ENCODE data around the gene VSTM4. TPM values are rescaled to one million over a fixed set of nuclear protein-coding genes. Genes with fewer than 3 reads are reported as not detected.
A peak's percentile ranks its signal among the peaks of the same experiment; 100 is the strongest.

VSTM4 gene
- total RNA-seq, 3 donors from 2014 or later: 8.5 to 17.3 (median 9.5) TPM

DNA sequence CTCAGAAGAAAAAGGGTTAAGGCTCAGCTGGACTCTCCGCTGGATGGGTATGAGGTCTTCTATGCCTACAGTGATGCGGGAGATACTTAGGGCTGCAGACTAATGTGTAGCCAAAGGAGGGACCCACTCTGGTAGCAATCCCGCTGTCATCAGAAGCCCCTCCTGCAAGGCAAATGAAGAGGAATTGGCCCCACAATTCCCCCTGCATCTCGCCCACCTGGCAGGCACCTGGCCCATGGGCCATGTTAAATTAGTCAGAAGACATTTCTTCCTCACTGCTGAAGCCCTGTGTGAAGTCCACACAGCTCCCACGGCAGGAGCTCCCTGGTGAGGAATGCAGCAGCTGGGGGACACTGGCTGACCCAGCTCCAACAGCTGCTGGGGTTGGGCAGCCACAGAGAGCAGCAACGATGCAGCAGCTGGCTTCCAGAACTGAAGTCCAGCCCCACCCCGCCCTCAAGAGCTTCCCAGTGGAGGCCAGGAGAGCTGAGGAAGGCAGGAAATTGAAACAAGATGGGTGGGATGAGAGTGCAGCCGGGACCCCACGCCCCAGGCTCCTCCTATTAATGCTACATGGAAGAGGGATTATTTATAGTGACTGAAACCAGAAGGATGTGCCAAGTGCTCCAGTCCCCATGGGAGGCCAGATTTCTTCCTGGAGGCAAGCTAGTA is 5.5 kb downstream of the VSTM4 start:
- Histone ChIP-seq H3K9me3 (no peaks in the 10 kb centered on the region), H3K27me3 (no peaks in the 10 kb centered on the region), H3K4me3 (peak overlapping the region in 1 of 3 donors; percentile 19), H3K4me1 (peaks cover 0 to 10% of the 10 kb centered on the region in 2 donors), H3K36me3 (no peaks in the 10 kb centered on the region), H3K27ac (peak overlapping the region in 1 of 2 donors; percentile 19)
- intact Hi-C loops (cut with DNase I; ENCODE audit: low total_unique reads): no loop called here
- no peak for DNase-seq (ENCODE audit: low spot score in 2 of 2)
- TF ChIP-seq POLR2A (IDR thresholded peaks at IDR 0.05) (no peak), POLR2AphosphoS5 (IDR thresholded peaks at IDR 0.05) (no peak)
- TF ChIP-seq, protein P1, sequence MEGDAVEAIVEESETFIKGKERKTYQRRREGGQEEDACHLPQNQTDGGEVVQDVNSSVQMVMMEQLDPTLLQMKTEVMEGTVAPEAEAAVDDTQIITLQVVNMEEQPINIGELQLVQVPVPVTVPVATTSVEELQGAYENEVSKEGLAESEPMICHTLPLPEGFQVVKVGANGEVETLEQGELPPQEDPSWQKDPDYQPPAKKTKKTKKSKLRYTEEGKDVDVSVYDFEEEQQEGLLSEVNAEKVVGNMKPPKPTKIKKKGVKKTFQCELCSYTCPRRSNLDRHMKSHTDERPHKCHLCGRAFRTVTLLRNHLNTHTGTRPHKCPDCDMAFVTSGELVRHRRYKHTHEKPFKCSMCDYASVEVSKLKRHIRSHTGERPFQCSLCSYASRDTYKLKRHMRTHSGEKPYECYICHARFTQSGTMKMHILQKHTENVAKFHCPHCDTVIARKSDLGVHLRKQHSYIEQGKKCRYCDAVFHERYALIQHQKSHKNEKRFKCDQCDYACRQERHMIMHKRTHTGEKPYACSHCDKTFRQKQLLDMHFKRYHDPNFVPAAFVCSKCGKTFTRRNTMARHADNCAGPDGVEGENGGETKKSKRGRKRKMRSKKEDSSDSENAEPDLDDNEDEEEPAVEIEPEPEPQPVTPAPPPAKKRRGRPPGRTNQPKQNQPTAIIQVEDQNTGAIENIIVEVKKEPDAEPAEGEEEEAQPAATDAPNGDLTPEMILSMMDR (IDR thresholded peaks at IDR 0.05): no peak

DNA sequence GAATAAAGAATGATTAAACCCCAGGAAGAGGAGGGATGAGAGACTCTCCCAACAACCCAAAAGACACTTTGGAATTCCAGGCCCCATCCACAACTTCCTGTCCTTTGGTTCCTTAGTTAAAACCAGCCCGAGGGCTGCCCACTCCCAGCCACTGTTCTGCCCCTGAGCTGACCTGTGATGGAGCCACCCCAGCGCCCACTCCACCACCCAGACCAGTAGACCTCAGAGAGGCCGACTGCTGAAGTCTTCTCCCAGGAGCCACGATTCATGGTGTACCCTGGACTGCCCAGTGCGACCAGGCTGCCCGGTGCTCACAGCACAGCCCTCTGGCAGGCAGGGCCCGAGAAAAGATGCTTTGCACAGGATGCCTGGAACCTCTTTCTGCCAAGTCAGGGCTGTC is 6.7 kb downstream of the VSTM4 start:
- H3K36me3 ChIP-seq: no peaks in the 10 kb centered on the region
- no peak overlapping the region for H3K4me3 ChIP-seq
- no peak overlapping the region for H3K27ac ChIP-seq
- H3K9me3 ChIP-seq: no peaks in the 10 kb centered on the region
- H3K4me1 ChIP-seq: peaks cover 0 to 10% of the 10 kb centered on the region in 2 donors
- intact Hi-C loops (cut with DNase I; ENCODE audit: low total_unique reads): no loop called here
- no peak for DNase-seq (ENCODE audit: low spot score in 2 of 2)
- H3K27me3 ChIP-seq: no peaks in the 10 kb centered on the region
- TF ChIP-seq POLR2AphosphoS5 (IDR thresholded peaks at IDR 0.05) (no peak), POLR2A (IDR thresholded peaks at IDR 0.05) (no peak)
- TF ChIP-seq, protein P1 (IDR thresholded peaks at IDR 0.05): no peak

DNA sequence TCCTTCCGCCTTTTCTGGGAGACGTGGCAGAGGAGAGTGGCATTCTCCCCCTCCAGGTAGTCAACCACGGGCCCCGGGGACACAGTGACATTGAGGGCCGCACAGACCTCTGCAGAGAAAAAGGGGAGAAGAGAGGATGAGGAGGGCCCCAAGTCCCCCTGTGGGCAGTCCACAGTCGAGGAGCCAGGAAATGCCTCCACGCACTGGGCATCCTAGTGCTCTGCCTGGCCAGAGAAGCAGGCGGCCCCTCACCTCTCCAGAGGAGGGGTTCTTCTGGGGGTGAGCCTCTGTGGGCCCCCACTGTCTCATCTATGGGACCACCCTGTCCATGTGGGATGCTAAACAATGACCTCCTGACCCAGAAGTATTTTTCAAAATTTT is 7.4 kb downstream of the VSTM4 start:
- H3K27ac ChIP-seq: no peak overlapping the region
- no peak overlapping the region for H3K4me3 ChIP-seq
- TF ChIP-seq, protein P1 (IDR thresholded peaks at IDR 0.05): no peak
- TF ChIP-seq POLR2A (IDR thresholded peaks at IDR 0.05) (no peak), POLR2AphosphoS5 (IDR thresholded peaks at IDR 0.05) (no peak)
- peaks cover 0 to 10% of the 10 kb centered on the region in 2 donors for H3K4me1 ChIP-seq
- intact Hi-C loops (cut with DNase I; ENCODE audit: low total_unique reads): no loop called here
- no peaks in the 10 kb centered on the region for H3K27me3 ChIP-seq
- H3K9me3 ChIP-seq: no peaks in the 10 kb centered on the region
- no peak for DNase-seq (ENCODE audit: low spot score in 2 of 2)
- H3K36me3 ChIP-seq: no peaks in the 10 kb centered on the region

DNA sequence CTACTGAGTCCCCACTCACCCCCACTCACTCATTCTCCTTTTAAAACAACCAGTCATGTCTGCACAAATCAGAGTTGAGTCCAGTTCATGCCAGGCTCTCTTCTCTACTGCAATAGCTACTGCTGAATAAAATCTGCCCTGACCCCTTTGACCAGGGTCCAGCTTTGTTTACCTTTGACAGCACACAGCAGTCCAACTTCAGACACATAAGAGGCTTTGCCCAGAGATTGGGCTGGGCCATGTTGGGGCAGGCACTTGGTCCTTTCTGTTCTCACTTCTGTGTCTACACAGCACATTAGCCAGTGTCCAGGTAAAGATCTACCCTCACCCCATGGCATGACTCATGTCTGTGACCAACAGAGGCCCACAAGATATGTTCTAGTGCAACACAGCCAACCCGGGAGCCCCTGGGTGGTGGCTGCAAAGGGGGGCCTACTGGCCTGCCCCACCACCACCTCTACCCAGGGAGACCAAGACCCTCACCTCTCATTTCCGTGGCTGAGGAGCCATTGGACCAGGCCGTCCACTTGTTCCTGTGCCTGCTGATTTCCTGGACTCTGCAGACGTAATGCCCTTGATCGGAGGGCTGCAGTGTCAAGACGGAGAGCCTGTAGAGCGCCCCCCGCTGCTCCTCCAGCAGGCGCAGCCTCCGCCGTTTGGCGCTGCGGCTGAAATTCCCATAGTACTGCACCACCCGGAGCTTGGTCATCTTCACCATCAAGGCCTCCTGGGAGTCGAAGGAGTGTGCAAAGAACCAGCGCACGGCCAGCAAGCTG is 8.0 kb downstream of the VSTM4 start:
- Histone ChIP-seq H3K27me3 (no peaks in the 10 kb centered on the region), H3K27ac (no peak overlapping the region), H3K36me3 (no peaks in the 10 kb centered on the region), H3K9me3 (no peaks in the 10 kb centered on the region), H3K4me3 (no peak overlapping the region), H3K4me1 (peaks cover 0 to 10% of the 10 kb centered on the region in 2 donors)
- intact Hi-C loops (cut with DNase I; ENCODE audit: low total_unique reads): no loop called here
- TF ChIP-seq, protein P1 (IDR thresholded peaks at IDR 0.05): no peak
- TF ChIP-seq POLR2A (IDR thresholded peaks at IDR 0.05) (no peak), POLR2AphosphoS5 (IDR thresholded peaks at IDR 0.05) (no peak)
- no peak for DNase-seq (ENCODE audit: low spot score in 2 of 2)

DNA sequence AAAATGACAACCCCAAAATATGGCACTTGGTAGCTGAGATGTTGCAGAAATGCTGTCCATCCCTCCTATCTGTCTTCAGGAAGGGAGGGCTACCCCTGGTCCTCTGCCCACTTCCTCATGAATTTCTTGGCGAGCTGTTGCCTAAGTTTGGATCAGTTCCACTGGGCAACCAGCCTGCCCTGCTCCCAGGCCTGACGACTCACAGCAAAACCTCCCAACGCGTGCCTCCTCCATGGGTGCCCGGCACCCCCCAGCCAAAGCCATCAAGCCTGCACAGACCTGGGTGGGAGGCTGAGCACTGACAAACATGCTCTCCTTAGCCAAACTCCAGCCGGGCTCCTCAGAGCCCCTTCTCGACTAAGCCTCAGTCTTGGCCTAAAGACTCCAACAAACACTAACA is 8.9 kb downstream of the VSTM4 start:
- TF ChIP-seq, protein P1 (IDR thresholded peaks at IDR 0.05): no peak
- TF ChIP-seq POLR2AphosphoS5 (IDR thresholded peaks at IDR 0.05): no peak
- TF ChIP-seq POLR2A (IDR thresholded peaks at IDR 0.05): no peak
- H3K4me1 ChIP-seq: peaks cover 0 to 10% of the 10 kb centered on the region in 2 donors
- intact Hi-C loops (cut with DNase I; ENCODE audit: low total_unique reads): no loop called here
- H3K27me3 ChIP-seq: no peaks in the 10 kb centered on the region
- H3K4me3 ChIP-seq: no peak overlapping the region
- no peak for DNase-seq (ENCODE audit: low spot score in 2 of 2)
- no peak overlapping the region for H3K27ac ChIP-seq
- H3K36me3 ChIP-seq: no peaks in the 10 kb centered on the region
- H3K9me3 ChIP-seq: no peaks in the 10 kb centered on the region
